CD14-positive monocyte (primary cell): Measurements from ENCODE around the gene EPB41L2. TPM values are rescaled to one million over a fixed set of nuclear protein-coding genes. Genes with fewer than 3 reads are reported as not detected.

Source experiments
- DNase-seq, 3 donors: peaks; one replicate each; pipeline ENCODE4 v3.0.0-alpha.2; 2011 to 2022
- H2AFZ ChIP-seq: 2 replicates; pipeline ENCODE4 v1.6.0; 2012; ENCODE audit warnings: mild to moderate bottlenecking, low read depth, low read length, inconsistent platforms; ENCODE audit not compliant: insufficient read depth, poor library complexity, severe bottlenecking
- H3K27ac ChIP-seq, 2 donors: 1 replicate in 1 of 2; 2 replicates in 1 of 2; pipeline ENCODE4 v1.5.1; 2012 to 2013; ENCODE audit warnings: low read length in 2 of 2, control low read depth in 1 of 2, inconsistent platforms in 1 of 2, low read depth in 1 of 2, mild to moderate bottlenecking in 1 of 2
- H3K27me3 ChIP-seq, 2 donors: one replicate each; pipeline versions ENCODE4 v1.6.0 to v1.6.1; 2011 to 2013; ENCODE audit warnings: low read length in 2 of 2; ENCODE audit not compliant: control insufficient read depth in 2 of 2, insufficient read depth in 2 of 2
- H3K36me3 ChIP-seq, 2 donors: replicated peaks in 1 of 2; 1 replicate in 1 of 2; 2 replicates in 1 of 2; pipeline versions ENCODE4 v1.5.1 to v1.6.1; 2012 to 2013; ENCODE audit warnings: low read length in 2 of 2, control low read depth in 1 of 2, inconsistent platforms in 1 of 2, mild to moderate bottlenecking in 1 of 2; ENCODE audit not compliant: insufficient read depth in 2 of 2, control insufficient read depth in 1 of 2
- H3K4me1 ChIP-seq, 2 donors: 1 replicate in 1 of 2; 2 replicates in 1 of 2; pipeline versions ENCODE4 v1.5.1 to v1.6.1; 2012 to 2013; ENCODE audit warnings: low read length in 2 of 2, control low read depth in 1 of 2, inconsistent platforms in 1 of 2, mild to moderate bottlenecking in 1 of 2, moderate library complexity in 1 of 2; ENCODE audit not compliant: insufficient read depth in 2 of 2, control insufficient read depth in 1 of 2
- H3K4me2 ChIP-seq: replicated peaks from 2 replicates; pipeline ENCODE3; 2012; ENCODE audit warnings: low read length, moderate library complexity, mild to moderate bottlenecking; ENCODE audit not compliant: poor library complexity, severe bottlenecking; ENCODE audit errors: extremely low read depth
- H3K4me3 ChIP-seq, 3 experiments: fragments of 200-600 bp in 1 of 3; sonication (generic) in 1 of 3; replicated peaks in 1 of 3; 1 replicate in 2 of 3; 2 replicates in 1 of 3; pipeline ENCODE4 v1.5.1; 2011 to 2013; ENCODE audit warnings: low read length in 3 of 3, mild to moderate bottlenecking in 3 of 3, control low read depth in 2 of 3, low read depth in 2 of 3, inconsistent platforms in 1 of 3, moderate library complexity in 1 of 3
- H3K79me2 ChIP-seq: 2 replicates; pipeline ENCODE4 v1.6.0; 2012; ENCODE audit warnings: mild to moderate bottlenecking, control low read depth, inconsistent platforms, low read length, moderate library complexity; ENCODE audit not compliant: insufficient read depth
- H3K9ac ChIP-seq: 2 replicates; pipeline ENCODE4 v1.6.0; 2017; ENCODE audit warnings: low read length, mild to moderate bottlenecking; ENCODE audit not compliant: insufficient read depth, poor library complexity, severe bottlenecking
- H3K9me3 ChIP-seq, 2 donors: replicated peaks in 1 of 2; 1 replicate in 1 of 2; 2 replicates in 1 of 2; pipeline versions ENCODE4 v1.5.1 to v1.6.1; 2012 to 2013; ENCODE audit warnings: low read length in 2 of 2, control low read depth in 1 of 2; ENCODE audit not compliant: control insufficient read depth in 1 of 2, insufficient read depth in 1 of 2
- H4K20me1 ChIP-seq: 2 replicates; pipeline ENCODE4 v1.6.0; 2012; ENCODE audit warnings: mild to moderate bottlenecking, low read length, control low read depth, moderate library complexity; ENCODE audit not compliant: insufficient read depth
- H3K27ac Mint-ChIP-seq, 7 donors: one replicate each; pipeline ENCODE4 v1.8.0; 2020; ENCODE audit warnings: mild to moderate bottlenecking in 7 of 7, mixed read lengths in 7 of 7, moderate library complexity in 6 of 7, inconsistent platforms in 2 of 7
- H3K27me3 Mint-ChIP-seq, 3 donors: one replicate each; pipeline ENCODE4 v1.8.0; 2021 to 2022; ENCODE audit warnings: low read depth in 3 of 3, mild to moderate bottlenecking in 3 of 3, mixed read lengths in 3 of 3, moderate library complexity in 3 of 3, inconsistent platforms in 1 of 3
- H3K36me3 Mint-ChIP-seq, 2 donors: one replicate each; pipeline ENCODE4 v1.8.0; 2020; ENCODE audit warnings: mixed read lengths in 2 of 2, inconsistent platforms in 1 of 2, mild to moderate bottlenecking in 1 of 2
- H3K4me1 Mint-ChIP-seq: one replicate; pipeline ENCODE4 v1.8.0; 2020; ENCODE audit warnings: mild to moderate bottlenecking, mixed read lengths
- H3K4me3 Mint-ChIP-seq, 2 donors: one replicate each; pipeline ENCODE4 v1.8.0; 2020; ENCODE audit warnings: mild to moderate bottlenecking in 2 of 2, mixed read lengths in 2 of 2, moderate library complexity in 1 of 2
- H3K9me3 Mint-ChIP-seq, 7 donors: one replicate each; pipeline ENCODE4 v1.8.0; 2020 to 2022; ENCODE audit warnings: mixed read lengths in 7 of 7, mild to moderate bottlenecking in 6 of 7, moderate library complexity in 6 of 7, inconsistent platforms in 2 of 7
- WGBS: methylation state at CpG from one replicate; pipeline ENCODE4 v1.1.5; 2013; ENCODE audit warnings: missing lambda C conversion rate; ENCODE audit not compliant: insufficient coverage; 5-methylcytosine and 5-hydroxymethylcytosine counted together
- intact Hi-C, 2 donors: fragments of 100-400 bp; cut with micrococcal nuclease; formaldehyde crosslinking; loops; one replicate each; pipeline versions ENCODE4 v1.15.0 to v1.15.1; 2023
- polyA plus RNA-seq, 3 donors: library from polyadenylated mRNA; depleted of rRNA in 1 of 3; unstranded in 2 of 3; stranded (reverse) in 1 of 3; fragments of 300-500 nt in 2 of 3; fragments of >200 nt in 1 of 3; fragmentation: Illumina TruSeq in 2 of 3; gene quantifications; 1 replicate in 2 of 3; 2 replicates in 1 of 3; pipeline ENCODE4 v1.2.3, GENCODE V29; 2012 to 2021
- TF ChIP-seq, protein P1 (sequence below): fragments of 200-600 bp; IDR thresholded peaks from one replicate; pipeline ENCODE4 v1.8.0; 2022; ENCODE audit warnings: antibody characterized with exemption, mild to moderate bottlenecking

EPB41L2 gene
- polyA plus RNA-seq, 3 donors = 3.4 to 7.2 (median 4.6) TPM

DNA sequence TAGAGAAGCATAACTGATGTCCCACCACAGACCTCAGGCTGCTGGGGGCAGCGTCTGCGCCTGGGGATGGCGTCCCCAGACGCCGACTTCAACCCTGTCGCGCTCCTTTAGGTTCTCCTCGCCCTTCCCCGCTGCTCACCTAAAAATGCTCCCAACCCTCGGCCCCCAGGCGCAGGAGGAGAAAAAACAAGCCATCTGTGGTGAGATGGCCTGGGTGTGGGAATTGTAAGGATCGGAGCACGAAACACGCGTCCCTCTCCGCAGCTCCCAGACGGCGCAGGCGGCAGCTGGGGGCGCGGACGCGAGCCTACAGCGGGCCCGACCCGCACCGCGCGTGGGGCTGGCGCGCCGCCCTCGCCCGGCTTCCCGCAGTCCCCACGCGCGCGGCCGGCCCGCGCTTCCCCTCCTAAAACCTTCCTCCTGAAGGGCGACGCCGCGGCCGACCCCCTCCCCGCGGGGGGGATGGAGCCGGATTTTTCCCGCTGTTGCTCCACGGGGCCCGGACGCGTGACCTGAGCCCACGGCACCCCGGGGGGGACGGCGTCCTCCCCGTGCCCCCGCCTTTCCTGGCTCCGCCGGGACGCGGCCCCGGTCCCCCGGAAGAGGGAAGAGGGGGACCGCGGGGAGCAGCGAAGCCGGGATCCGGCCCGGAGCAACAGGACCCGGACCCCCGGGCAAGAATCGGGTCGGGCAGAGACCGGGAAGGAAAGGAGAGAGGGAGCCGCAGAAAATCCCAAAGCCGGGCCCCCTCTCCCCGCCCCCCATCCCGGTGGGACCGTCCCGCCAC is 611 bp downstream of the EPB41L2 start:
- H3K36me3 ChIP-seq = no peaks in the 10 kb centered on the region
- TF ChIP-seq, protein P1, sequence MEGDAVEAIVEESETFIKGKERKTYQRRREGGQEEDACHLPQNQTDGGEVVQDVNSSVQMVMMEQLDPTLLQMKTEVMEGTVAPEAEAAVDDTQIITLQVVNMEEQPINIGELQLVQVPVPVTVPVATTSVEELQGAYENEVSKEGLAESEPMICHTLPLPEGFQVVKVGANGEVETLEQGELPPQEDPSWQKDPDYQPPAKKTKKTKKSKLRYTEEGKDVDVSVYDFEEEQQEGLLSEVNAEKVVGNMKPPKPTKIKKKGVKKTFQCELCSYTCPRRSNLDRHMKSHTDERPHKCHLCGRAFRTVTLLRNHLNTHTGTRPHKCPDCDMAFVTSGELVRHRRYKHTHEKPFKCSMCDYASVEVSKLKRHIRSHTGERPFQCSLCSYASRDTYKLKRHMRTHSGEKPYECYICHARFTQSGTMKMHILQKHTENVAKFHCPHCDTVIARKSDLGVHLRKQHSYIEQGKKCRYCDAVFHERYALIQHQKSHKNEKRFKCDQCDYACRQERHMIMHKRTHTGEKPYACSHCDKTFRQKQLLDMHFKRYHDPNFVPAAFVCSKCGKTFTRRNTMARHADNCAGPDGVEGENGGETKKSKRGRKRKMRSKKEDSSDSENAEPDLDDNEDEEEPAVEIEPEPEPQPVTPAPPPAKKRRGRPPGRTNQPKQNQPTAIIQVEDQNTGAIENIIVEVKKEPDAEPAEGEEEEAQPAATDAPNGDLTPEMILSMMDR = no peak
- H3K27ac ChIP-seq = peak overlapping the region in 1 of 2 donors; percentile 25
- peaks cover 6% of the 10 kb centered on the region for H3K79me2 ChIP-seq
- WGBS = under 1% methylated on average over 71 of the region's 84 CpGs
- peak in 2 of 3 donors; percentile 2 to 5 for DNase-seq
- peaks cover 5 to 9% of the 10 kb centered on the region in 2 donors for H3K27me3 ChIP-seq
- peak overlapping the region; percentile 89 for H2AFZ ChIP-seq
- peak overlapping the region; percentile 93 for H3K4me2 ChIP-seq
- H3K27ac Mint-ChIP-seq = peak overlapping the region in 4 of 7 donors; percentile 22 to 70 (median 32)
- peak overlapping the region; percentile 85 to 89 (median 88) for H3K4me3 ChIP-seq
- peaks cover 15 to 21% of the 10 kb centered on the region in 2 donors for H3K4me1 ChIP-seq
- H3K9me3 ChIP-seq = no peaks in the 10 kb centered on the region
- peaks cover 2 to 8% (median 6%) of the 10 kb centered on the region in 7 donors for H3K9me3 Mint-ChIP-seq
- no peaks in the 10 kb centered on the region for H3K36me3 Mint-ChIP-seq
- intact Hi-C loops = no loop called here
- no peaks in the 10 kb centered on the region for H4K20me1 ChIP-seq
- peaks cover 19% of the 10 kb centered on the region for H3K4me1 Mint-ChIP-seq
- peak overlapping the region; percentile 74 for H3K9ac ChIP-seq
- H3K27me3 Mint-ChIP-seq = peaks cover 2 to 20% (median 15%) of the 10 kb centered on the region in 3 donors
- peak overlapping the region; percentile 85 to 92 for H3K4me3 Mint-ChIP-seq

DNA sequence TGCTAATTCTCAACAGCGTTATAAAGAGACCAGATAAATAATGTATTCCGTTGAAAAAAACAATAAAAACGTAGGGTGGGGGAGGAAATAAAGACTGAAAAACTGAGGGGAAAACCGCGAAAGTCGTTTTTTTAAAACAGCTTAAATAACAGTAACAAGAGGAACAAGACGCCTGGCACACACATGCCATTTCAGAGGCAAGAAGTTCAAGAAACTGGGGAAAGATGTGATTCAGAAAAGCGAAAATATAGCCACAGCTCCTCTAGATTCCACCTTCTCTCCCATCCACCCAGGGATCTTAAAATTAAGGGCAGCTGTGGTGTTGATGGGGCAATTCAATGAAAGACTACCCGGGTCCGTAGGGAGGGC is 1.3 kb downstream of the EPB41L2 start:
- H3K36me3 ChIP-seq = no peaks in the 10 kb centered on the region
- TF ChIP-seq, protein P1 = no peak
- DNase-seq = peak in 1 of 3 donors; percentile 4
- peaks cover 0 to 3% of the 10 kb centered on the region in 2 donors for H3K9me3 ChIP-seq
- Mint-ChIP-seq H3K9me3 (peaks cover 5 to 12% (median 9%) of the 10 kb centered on the region in 7 donors), H3K36me3 (peaks cover 0 to 3% of the 10 kb centered on the region in 2 donors), H3K4me1 (peaks cover 19% of the 10 kb centered on the region), H3K4me3 (peak overlapping the region; percentile 82 to 92), H3K27me3 (peaks cover 2 to 20% (median 14%) of the 10 kb centered on the region in 3 donors), H3K27ac (peak overlapping the region in 1 of 7 donors; percentile 71)
- no peak overlapping the region for H3K27ac ChIP-seq
- H3K4me1 ChIP-seq = peaks cover 15 to 21% of the 10 kb centered on the region in 2 donors
- peak overlapping the region; percentile 93 for H3K4me2 ChIP-seq
- no peaks in the 10 kb centered on the region for H4K20me1 ChIP-seq
- no peak overlapping the region for H3K9ac ChIP-seq
- peaks cover 5 to 9% of the 10 kb centered on the region in 2 donors for H3K27me3 ChIP-seq
- peak overlapping the region; percentile 89 for H2AFZ ChIP-seq
- peaks cover 6% of the 10 kb centered on the region for H3K79me2 ChIP-seq
- intact Hi-C loops = no loop called here
- no CpG with 5 or more reads among the region's 10 CpGs for WGBS
- H3K4me3 ChIP-seq = peak overlapping the region; percentile 85 to 89 (median 88)
